Measurements from ENCODE around the gene GLIS2.

The GLIS2 gene

GRCh38 chr16:4319454-4320421 lies 3.9 kb downstream of the GLIS2 start:
- in situ Hi-C loops (cut with MboI; ENCODE audit: low sequenced_read_pairs): no loop called here

- in situ Hi-C loops (cut with MboI; ENCODE audit: low sequenced_read_pairs): no loop called here
These were observed 4.8 kb downstream of the GLIS2 start for GRCh38 chr16:4320571-4321137.

- in situ Hi-C loops (cut with MboI; ENCODE audit: low sequenced_read_pairs): no loop called here
These were observed 5.6 kb downstream of the GLIS2 start for GRCh38 chr16:4321286-4322120.

GRCh38 chr16:4322121-4323052 lies 6.5 kb downstream of the GLIS2 start:
- in situ Hi-C loops (cut with MboI; ENCODE audit: low sequenced_read_pairs): no loop called here

- in situ Hi-C loops (cut with MboI; ENCODE audit: low sequenced_read_pairs): no loop called here
These were observed 7.4 kb downstream of the GLIS2 start for GRCh38 chr16:4323071-4323844.

- in situ Hi-C loops (cut with MboI; ENCODE audit: low sequenced_read_pairs): no loop called here
These were observed 8.1 kb downstream of the GLIS2 start for GRCh38 chr16:4323845-4324488.

- in situ Hi-C loops (cut with MboI; ENCODE audit: low sequenced_read_pairs): no loop called here
These were observed 8.8 kb downstream of the GLIS2 start for GRCh38 chr16:4324492-4325252.

GRCh38 chr16:4325253-4325758 lies 9.4 kb downstream of the GLIS2 start:
- in situ Hi-C loops (cut with MboI; ENCODE audit: low sequenced_read_pairs): no loop called here

- in situ Hi-C loops (cut with MboI; ENCODE audit: low sequenced_read_pairs): no loop called here
These were observed 11.6 kb downstream of the GLIS2 start for GRCh38 chr16:4327386-4328045.

- in situ Hi-C loops (cut with MboI; ENCODE audit: low sequenced_read_pairs): no loop called here
These were observed 12.3 kb downstream of the GLIS2 start for GRCh38 chr16:4328046-4328781.

- in situ Hi-C loops (cut with MboI; ENCODE audit: low sequenced_read_pairs): no loop called here
These were observed 13.2 kb downstream of the GLIS2 start for GRCh38 chr16:4328782-4329775.

- in situ Hi-C loops (cut with MboI; ENCODE audit: low sequenced_read_pairs): no loop called here
These were observed 14.5 kb downstream of the GLIS2 start for GRCh38 chr16:4330277-4330874.

GRCh38 chr16:4332083-4332482 lies 16.2 kb downstream of the GLIS2 start:
- in situ Hi-C loops (cut with MboI; ENCODE audit: low sequenced_read_pairs): no loop called here

GRCh38 chr16:4332623-4333307 lies 16.9 kb downstream of the GLIS2 start:
- in situ Hi-C loops (cut with MboI; ENCODE audit: low sequenced_read_pairs): no loop called here

GRCh38 chr16:4333308-4333638 lies 17.4 kb downstream of the GLIS2 start:
- in situ Hi-C loops (cut with MboI; ENCODE audit: low sequenced_read_pairs): no loop called here

Measured in hTERT RPE-1 (cell line).